Vagina (tissue), 2 donors: ENCODE results near the gene BMF. TPM values are rescaled to one million over a fixed set of nuclear protein-coding genes. Genes with fewer than 3 reads are reported as not detected.

Source experiments
- DNase-seq, 2 donors: peaks; one replicate each; pipeline ENCODE4 v3.0.0-alpha.2; 2017; ENCODE audit errors: extremely low spot score in 2 of 2
- H3K27ac ChIP-seq: fragments of 200-600 bp; sonication (generic); one replicate; pipeline ENCODE4 v1.5.1; 2019
- H3K27me3 ChIP-seq: fragments of 200-600 bp; sonication (generic); one replicate; pipeline ENCODE4 v1.5.1; 2019
- H3K36me3 ChIP-seq, 2 donors: fragments of 200-600 bp; sonication (generic); one replicate each; pipeline ENCODE4 v1.5.1; 2017 to 2019
- H3K4me1 ChIP-seq: fragments of 200-600 bp; sonication (generic); one replicate; pipeline ENCODE4 v1.5.1; 2019
- H3K4me3 ChIP-seq, 2 donors: fragments of 200-600 bp; sonication (generic); 1 replicate in 1 of 2; 2 replicates in 1 of 2; pipeline ENCODE4 v1.5.1; 2016 to 2019
- H3K9me3 ChIP-seq: fragments of 200-600 bp; sonication (generic); one replicate; pipeline ENCODE4 v1.5.1; 2019
- POLR2A ChIP-seq, 2 donors: fragments of 450-650 bp; IDR thresholded peaks; one replicate each; pipeline ENCODE4 v1.6.1; 2017; ENCODE audit warnings: antibody characterized with exemption in 2 of 2, mild to moderate bottlenecking in 2 of 2, moderate library complexity in 2 of 2
- POLR2AphosphoS5 ChIP-seq, 2 donors: sonication (generic); formaldehyde crosslinking; IDR thresholded peaks; one replicate each; pipeline ENCODE4 v1.9.0; 2017; ENCODE audit warnings: antibody characterized with exemption in 2 of 2, mild to moderate bottlenecking in 2 of 2, low read depth in 1 of 2; ENCODE audit not compliant: insufficient read depth in 1 of 2
- intact Hi-C: fragments of 100-400 bp; cut with DNase I; formaldehyde crosslinking; loops from one replicate; pipeline ENCODE4 v1.15.1; 2023
- total RNA-seq: library from RNA; depleted of rRNA; stranded (reverse); fragments of >200 nt; gene quantifications from one replicate; pipeline ENCODE4 v1.2.3, GENCODE V29; 2016
- TF ChIP-seq, protein P1 (sequence below), 3 experiments: fragments of 450-650 bp in 2 of 3; fragments of 200-600 bp in 1 of 3; sonication (generic) in 1 of 3; IDR thresholded peaks; one replicate each; pipeline ENCODE4 v1.5.1; 2017 to 2019; ENCODE audit warnings: antibody characterized with exemption in 3 of 3, mild to moderate bottlenecking in 2 of 3, moderate library complexity in 2 of 3

The BMF gene
- total RNA-seq, 1 donor from 2014 or later: 2.9 TPM

- Histone ChIP-seq H3K27me3 (no peaks in the 10 kb centered on the region), H3K9me3 (no peaks in the 10 kb centered on the region), H3K4me1 (peaks cover 7% of the 10 kb centered on the region), H3K4me3 (no peak overlapping the region), H3K36me3 (no peaks in the 10 kb centered on the region), H3K27ac (no peak overlapping the region)
- DNase-seq: no peak
- no peak for TF ChIP-seq POLR2A (IDR thresholded peaks at IDR 0.05)
- TF ChIP-seq, protein P1, sequence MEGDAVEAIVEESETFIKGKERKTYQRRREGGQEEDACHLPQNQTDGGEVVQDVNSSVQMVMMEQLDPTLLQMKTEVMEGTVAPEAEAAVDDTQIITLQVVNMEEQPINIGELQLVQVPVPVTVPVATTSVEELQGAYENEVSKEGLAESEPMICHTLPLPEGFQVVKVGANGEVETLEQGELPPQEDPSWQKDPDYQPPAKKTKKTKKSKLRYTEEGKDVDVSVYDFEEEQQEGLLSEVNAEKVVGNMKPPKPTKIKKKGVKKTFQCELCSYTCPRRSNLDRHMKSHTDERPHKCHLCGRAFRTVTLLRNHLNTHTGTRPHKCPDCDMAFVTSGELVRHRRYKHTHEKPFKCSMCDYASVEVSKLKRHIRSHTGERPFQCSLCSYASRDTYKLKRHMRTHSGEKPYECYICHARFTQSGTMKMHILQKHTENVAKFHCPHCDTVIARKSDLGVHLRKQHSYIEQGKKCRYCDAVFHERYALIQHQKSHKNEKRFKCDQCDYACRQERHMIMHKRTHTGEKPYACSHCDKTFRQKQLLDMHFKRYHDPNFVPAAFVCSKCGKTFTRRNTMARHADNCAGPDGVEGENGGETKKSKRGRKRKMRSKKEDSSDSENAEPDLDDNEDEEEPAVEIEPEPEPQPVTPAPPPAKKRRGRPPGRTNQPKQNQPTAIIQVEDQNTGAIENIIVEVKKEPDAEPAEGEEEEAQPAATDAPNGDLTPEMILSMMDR (IDR thresholded peaks at IDR 0.05): no peak
- no peak for TF ChIP-seq POLR2AphosphoS5 (IDR thresholded peaks at IDR 0.05; ENCODE audit: insufficient read depth in 1 of 2, low read depth in 1 of 2)
- intact Hi-C loops: no loop called here
These were observed 45.7 kb downstream of the BMF start for GRCh38 chr15:40062816-40063562.

GRCh38 chr15:40061212-40061901 is 47.3 kb downstream of the BMF start:
- TF ChIP-seq POLR2A (IDR thresholded peaks at IDR 0.05): no peak
- no peak for TF ChIP-seq POLR2AphosphoS5 (IDR thresholded peaks at IDR 0.05; ENCODE audit: insufficient read depth in 1 of 2, low read depth in 1 of 2)
- TF ChIP-seq, protein P1 (IDR thresholded peaks at IDR 0.05): no peak
- Histone ChIP-seq H3K27ac (no peak overlapping the region), H3K36me3 (no peaks in the 10 kb centered on the region), H3K27me3 (no peaks in the 10 kb centered on the region), H3K9me3 (no peaks in the 10 kb centered on the region), H3K4me3 (no peak overlapping the region), H3K4me1 (peaks cover 7% of the 10 kb centered on the region)
- intact Hi-C loops: no loop called here
- no peak for DNase-seq

DNA sequence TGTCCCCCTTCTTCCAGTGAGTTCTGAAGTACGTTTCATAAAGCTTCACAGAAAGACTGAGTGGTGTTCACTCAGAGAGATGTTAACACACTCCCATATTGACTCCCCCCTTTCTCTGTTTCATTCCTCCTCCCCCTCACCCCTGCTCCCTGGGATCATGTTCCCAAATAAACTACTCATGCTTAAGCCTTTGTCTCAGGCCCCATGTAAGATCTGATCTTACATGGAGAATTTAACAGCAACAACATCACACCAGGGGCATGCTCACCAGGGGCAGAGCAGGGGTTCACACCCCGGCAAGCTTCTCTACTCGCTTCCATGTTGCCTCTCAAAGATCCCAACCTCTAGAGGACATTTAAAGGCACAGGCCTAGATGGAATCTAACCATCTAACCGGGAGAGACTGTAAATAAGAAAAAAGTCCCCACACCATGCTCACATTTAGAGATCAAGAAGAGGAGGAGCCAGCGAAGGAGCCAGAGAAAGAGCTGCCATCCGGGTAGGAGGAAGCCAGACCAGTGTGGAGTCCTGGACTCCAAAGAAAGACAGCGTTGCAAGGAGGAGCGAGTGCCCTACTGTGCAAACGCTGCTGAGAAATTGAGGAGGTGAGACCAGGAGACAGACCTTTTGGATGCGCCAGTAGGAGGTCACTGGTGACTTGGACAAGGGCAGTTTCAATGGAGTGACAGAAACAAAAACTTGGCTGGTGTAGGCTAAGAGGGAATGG is 48.3 kb downstream of the BMF start:
- Histone ChIP-seq H3K27ac (no peak overlapping the region), H3K27me3 (no peaks in the 10 kb centered on the region)

GRCh38 chr15:40059821-40060220 is 48.9 kb downstream of the BMF start:
- no peak overlapping the region for H3K4me3 ChIP-seq
- DNase-seq: no peak
- H3K36me3 ChIP-seq: no peaks in the 10 kb centered on the region
- H3K27me3 ChIP-seq: no peaks in the 10 kb centered on the region
- intact Hi-C loops: no loop called here
- H3K4me1 ChIP-seq: peaks cover 20% of the 10 kb centered on the region
- H3K9me3 ChIP-seq: no peaks in the 10 kb centered on the region
- TF ChIP-seq POLR2A (IDR thresholded peaks at IDR 0.05): no peak
- TF ChIP-seq, protein P1 (IDR thresholded peaks at IDR 0.05): no peak
- TF ChIP-seq POLR2AphosphoS5 (IDR thresholded peaks at IDR 0.05; ENCODE audit: insufficient read depth in 1 of 2, low read depth in 1 of 2): no peak
- no peak overlapping the region for H3K27ac ChIP-seq

More for the DNA sequence above, 48.3 kb downstream of the BMF start:
- no peak for DNase-seq
- intact Hi-C loops: no loop called here
- TF ChIP-seq POLR2A (IDR thresholded peaks at IDR 0.05) (no peak), POLR2AphosphoS5 (IDR thresholded peaks at IDR 0.05; ENCODE audit: insufficient read depth in 1 of 2, low read depth in 1 of 2) (no peak)
- TF ChIP-seq, protein P1 (IDR thresholded peaks at IDR 0.05): no peak
- H3K4me1 ChIP-seq: peaks cover 16% of the 10 kb centered on the region
- no peak overlapping the region for H3K4me3 ChIP-seq
- H3K9me3 ChIP-seq: no peaks in the 10 kb centered on the region
- H3K36me3 ChIP-seq: no peaks in the 10 kb centered on the region
